B cell (primary cell): ENCODE data around the gene NVL. TPM values are rescaled to one million over a fixed set of nuclear protein-coding genes. Genes with fewer than 3 reads are reported as not detected.

Experiments
- ATAC-seq: fragments of 200-7000 bp; cut with Tn5 transposase; one replicate; pipeline ENCODE4 v1.10.0; 2021; ENCODE audit warnings: low read depth, mild to moderate bottlenecking, moderate number of reproducible peaks, moderate library complexity
- CTCF ChIA-PET: fragments of 350-600 bp; sonication (Branson Sonifier 250); formaldehyde crosslinking; loops from one replicate; lab custom pipeline; 2021; ENCODE audit warnings: antibody characterized with exemption, inconsistent platforms; lab: Charles Lee
- POLR2A ChIA-PET: fragments of 350-600 bp; sonication (Branson Sonifier 250); formaldehyde crosslinking; loops from one replicate; lab custom pipeline; 2021; ENCODE audit warnings: antibody characterized with exemption; lab: Charles Lee
- DNase-seq: peaks from one replicate; pipeline ENCODE4 v3.0.0; 2013
- H2AFZ ChIP-seq: 2 replicates; pipeline ENCODE4 v1.6.1; 2012; ENCODE audit warnings: mild to moderate bottlenecking, low read depth, low read length; ENCODE audit not compliant: insufficient read depth, poor library complexity, severe bottlenecking
- H3K27ac ChIP-seq, 2 donors: 1 replicate in 1 of 2; 2 replicates in 1 of 2; pipeline ENCODE4 v1.5.1; 2012 to 2013; ENCODE audit warnings: low read length in 2 of 2, mild to moderate bottlenecking in 2 of 2, moderate library complexity in 1 of 2
- H3K27me3 ChIP-seq, 4 experiments: fragments of 200-600 bp in 1 of 4; sonication (generic) in 1 of 4; replicated peaks in 1 of 4; 1 replicate in 2 of 4; 2 replicates in 2 of 4; pipeline versions ENCODE4 v1.6.1 to v1.7.0; 2013 to 2016; ENCODE audit warnings: low read length in 3 of 4, mild to moderate bottlenecking in 2 of 4, mixed read lengths in 1 of 4, moderate library complexity in 1 of 4; ENCODE audit not compliant: insufficient read depth in 4 of 4, control insufficient read depth in 3 of 4; ENCODE audit errors: control extremely low read depth in 1 of 4
- H3K36me3 ChIP-seq, 2 experiments: replicated peaks in 1 of 2; 1 replicate in 1 of 2; 2 replicates in 1 of 2; pipeline versions ENCODE4 v1.6.1 to v1.7.1; 2013; ENCODE audit warnings: low read length in 1 of 2; ENCODE audit not compliant: insufficient read depth in 2 of 2, control insufficient read depth in 1 of 2; ENCODE audit errors: control extremely low read depth in 1 of 2, extremely low read depth in 1 of 2
- H3K4me1 ChIP-seq, 2 donors: fragments of 200-600 bp in 1 of 2; sonication (generic) in 1 of 2; 1 replicate in 1 of 2; 2 replicates in 1 of 2; pipeline versions ENCODE4 v1.5.1 to v1.6.1; 2013 to 2017; ENCODE audit warnings: low read length in 2 of 2; ENCODE audit not compliant: control insufficient read depth in 2 of 2, insufficient read depth in 2 of 2
- H3K4me2 ChIP-seq: replicated peaks from 2 replicates; pipeline ENCODE3; 2012; ENCODE audit warnings: mild to moderate bottlenecking, low read depth, low read length; ENCODE audit not compliant: poor library complexity, severe bottlenecking
- H3K4me3 ChIP-seq, 5 experiments: fragments of 200-600 bp in 1 of 5; sonication (generic) in 1 of 5; 1 replicate in 3 of 5; 2 replicates in 2 of 5; pipeline versions ENCODE4 v1.5.1 to v1.7.0; 2011 to 2016; ENCODE audit warnings: low read length in 4 of 5, mild to moderate bottlenecking in 4 of 5, low read depth in 2 of 5, control low read depth in 1 of 5, moderate library complexity in 1 of 5; ENCODE audit not compliant: insufficient read depth in 1 of 5; ENCODE audit errors: control extremely low read depth in 1 of 5, extremely low read depth in 1 of 5
- H3K79me2 ChIP-seq: fragments of 200-600 bp; sonication (generic); one replicate; pipeline ENCODE4 v1.6.0; 2016; ENCODE audit warnings: low read length; ENCODE audit not compliant: control insufficient read depth, insufficient read depth
- H3K9ac ChIP-seq: fragments of 200-600 bp; sonication (generic); 2 replicates; pipeline ENCODE4 v1.6.1; 2017; ENCODE audit warnings: mild to moderate bottlenecking, low read length, moderate library complexity
- H3K9me3 ChIP-seq, 3 donors: one replicate each; pipeline versions ENCODE4 v1.6.1 to v1.7.1; 2013; ENCODE audit warnings: low read length in 2 of 3; ENCODE audit not compliant: control insufficient read depth in 2 of 3, insufficient read depth in 1 of 3; ENCODE audit errors: control extremely low read depth in 1 of 3
- H4K20me1 ChIP-seq: 2 replicates; pipeline ENCODE4 v1.6.0; 2012; ENCODE audit warnings: mild to moderate bottlenecking, low read length; ENCODE audit not compliant: insufficient read depth, control insufficient read depth, poor library complexity, severe bottlenecking
- H3K27ac Mint-ChIP-seq: one replicate; pipeline ENCODE4 v1.8.0; 2021; ENCODE audit warnings: mixed read lengths
- H3K27me3 Mint-ChIP-seq: one replicate; pipeline ENCODE4 v1.8.0; 2021; ENCODE audit warnings: mixed read lengths
- H3K4me1 Mint-ChIP-seq: one replicate; pipeline ENCODE4 v1.8.0; 2021; ENCODE audit warnings: mixed read lengths
- H3K4me3 Mint-ChIP-seq: one replicate; pipeline ENCODE4 v1.8.0; 2021; ENCODE audit warnings: mixed read lengths
- H3K9me3 Mint-ChIP-seq: one replicate; pipeline ENCODE4 v1.8.0; 2022; ENCODE audit warnings: mixed read lengths; ENCODE audit not compliant: insufficient read depth
- EZH2 ChIP-seq: IDR thresholded peaks from 2 replicates; pipeline ENCODE4 v1.6.1; 2012; ENCODE audit warnings: borderline replicate concordance, low read depth, mild to moderate bottlenecking, moderate library complexity, low read length; ENCODE audit not compliant: insufficient read depth, poor library complexity, severe bottlenecking
- WGBS: methylation state at CpG from one replicate; pipeline ENCODE4 v1.1.5; 2013; ENCODE audit warnings: missing lambda C conversion rate; ENCODE audit not compliant: insufficient coverage; 5-methylcytosine and 5-hydroxymethylcytosine counted together
- intact Hi-C: fragments of 100-400 bp; cut with micrococcal nuclease; formaldehyde crosslinking; loops from one replicate; pipeline ENCODE4 v1.10.0; 2022
- polyA plus RNA-seq: library from polyadenylated mRNA; depleted of rRNA; stranded (reverse); fragments of >200 nt; gene quantifications from 2 replicates; pipeline ENCODE4 v1.2.3, GENCODE V29; 2012
- total RNA-seq, 2 donors: library from RNA; stranded (reverse); fragments of 120-200 nt in 1 of 2; gene quantifications; 1 replicate in 1 of 2; 2 replicates in 1 of 2; pipeline versions ENCODE4 v1.2.3 to v1.2.4, GENCODE V29; 2013 to 2022
- TF ChIP-seq, protein P1 (sequence below): fragments of 200-600 bp; IDR thresholded peaks from one replicate; pipeline ENCODE4 v1.8.0; 2022; ENCODE audit warnings: antibody characterized with exemption, mild to moderate bottlenecking

Gene NVL
- total and polyA plus RNA-seq, 2 donors (not counting 1 experiment from before 2014, with no cell fraction given), result 28.1 to 45.5 TPM

DNA sequence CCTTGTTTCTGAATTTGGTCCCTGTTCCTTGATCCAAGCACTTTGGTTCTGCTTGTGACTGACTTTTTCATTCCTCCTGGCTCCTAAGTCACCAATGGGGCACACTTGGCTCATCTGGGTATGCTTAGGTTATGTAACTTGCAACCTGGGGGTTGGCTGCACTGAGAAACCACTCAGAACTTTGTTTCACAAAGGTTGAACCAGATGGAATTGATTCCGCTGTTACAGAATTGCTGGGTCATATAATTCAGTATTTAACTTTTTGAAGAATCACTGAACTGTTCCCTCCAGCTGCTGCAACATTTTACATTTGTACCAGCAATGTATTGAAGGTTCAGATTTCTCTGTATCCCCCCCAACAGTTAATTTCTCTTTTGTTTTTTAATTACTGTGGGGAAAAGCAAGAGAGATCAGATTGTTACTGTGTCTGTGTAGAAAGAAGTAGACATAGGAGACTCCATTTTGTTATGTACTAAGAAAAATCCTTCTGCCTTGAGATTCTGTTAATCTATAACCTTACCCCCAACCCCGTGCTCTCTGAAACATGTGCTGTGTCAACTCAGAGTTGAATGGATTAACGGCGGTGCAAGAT lies 9.6 kb upstream of the NVL start:
- H3K4me2 ChIP-seq, result no peak overlapping the region
- no peaks in the 10 kb centered on the region for H4K20me1 ChIP-seq
- H3K4me1 ChIP-seq, result peaks cover 4 to 7% of the 10 kb centered on the region in 2 donors
- H3K27me3 ChIP-seq, result peaks cover 0 to 12% (median 7%) of the 10 kb centered on the region in 4 experiments
- intact Hi-C loops, result loop anchor here (10.0 kb wide), 2 partner anchors 95 to 495 kb away; partner anchors contain the start of gene TP53BP2
- ChIA-PET CTCF (interaction anchor here (1.2 kb wide), 1 partner anchor 223 kb away, joined by 7 read pairs; no protein-coding TSS in a partner anchor), POLR2A (no interaction called here)
- H3K27ac ChIP-seq, result no peak overlapping the region
- H3K36me3 ChIP-seq, result no peaks in the 10 kb centered on the region
- Mint-ChIP-seq H3K27ac (no peak overlapping the region), H3K9me3 (no peaks in the 10 kb centered on the region), H3K27me3 (peaks cover 15% of the 10 kb centered on the region), H3K4me1 (peaks cover 5% of the 10 kb centered on the region), H3K4me3 (no peak overlapping the region)
- no peak overlapping the region for H3K4me3 ChIP-seq
- H2AFZ ChIP-seq, result no peak overlapping the region
- no peaks in the 10 kb centered on the region for H3K79me2 ChIP-seq
- no peak for ATAC-seq
- no peak overlapping the region for H3K9ac ChIP-seq
- TF ChIP-seq, protein P1, sequence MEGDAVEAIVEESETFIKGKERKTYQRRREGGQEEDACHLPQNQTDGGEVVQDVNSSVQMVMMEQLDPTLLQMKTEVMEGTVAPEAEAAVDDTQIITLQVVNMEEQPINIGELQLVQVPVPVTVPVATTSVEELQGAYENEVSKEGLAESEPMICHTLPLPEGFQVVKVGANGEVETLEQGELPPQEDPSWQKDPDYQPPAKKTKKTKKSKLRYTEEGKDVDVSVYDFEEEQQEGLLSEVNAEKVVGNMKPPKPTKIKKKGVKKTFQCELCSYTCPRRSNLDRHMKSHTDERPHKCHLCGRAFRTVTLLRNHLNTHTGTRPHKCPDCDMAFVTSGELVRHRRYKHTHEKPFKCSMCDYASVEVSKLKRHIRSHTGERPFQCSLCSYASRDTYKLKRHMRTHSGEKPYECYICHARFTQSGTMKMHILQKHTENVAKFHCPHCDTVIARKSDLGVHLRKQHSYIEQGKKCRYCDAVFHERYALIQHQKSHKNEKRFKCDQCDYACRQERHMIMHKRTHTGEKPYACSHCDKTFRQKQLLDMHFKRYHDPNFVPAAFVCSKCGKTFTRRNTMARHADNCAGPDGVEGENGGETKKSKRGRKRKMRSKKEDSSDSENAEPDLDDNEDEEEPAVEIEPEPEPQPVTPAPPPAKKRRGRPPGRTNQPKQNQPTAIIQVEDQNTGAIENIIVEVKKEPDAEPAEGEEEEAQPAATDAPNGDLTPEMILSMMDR, result no peak
- no peak for TF ChIP-seq EZH2
- DNase-seq, result no peak
- no CpG with 5 or more reads among the region's 4 CpGs for WGBS
- H3K9me3 ChIP-seq, result peaks cover 3 to 21% (median 19%) of the 10 kb centered on the region in 3 donors

DNA sequence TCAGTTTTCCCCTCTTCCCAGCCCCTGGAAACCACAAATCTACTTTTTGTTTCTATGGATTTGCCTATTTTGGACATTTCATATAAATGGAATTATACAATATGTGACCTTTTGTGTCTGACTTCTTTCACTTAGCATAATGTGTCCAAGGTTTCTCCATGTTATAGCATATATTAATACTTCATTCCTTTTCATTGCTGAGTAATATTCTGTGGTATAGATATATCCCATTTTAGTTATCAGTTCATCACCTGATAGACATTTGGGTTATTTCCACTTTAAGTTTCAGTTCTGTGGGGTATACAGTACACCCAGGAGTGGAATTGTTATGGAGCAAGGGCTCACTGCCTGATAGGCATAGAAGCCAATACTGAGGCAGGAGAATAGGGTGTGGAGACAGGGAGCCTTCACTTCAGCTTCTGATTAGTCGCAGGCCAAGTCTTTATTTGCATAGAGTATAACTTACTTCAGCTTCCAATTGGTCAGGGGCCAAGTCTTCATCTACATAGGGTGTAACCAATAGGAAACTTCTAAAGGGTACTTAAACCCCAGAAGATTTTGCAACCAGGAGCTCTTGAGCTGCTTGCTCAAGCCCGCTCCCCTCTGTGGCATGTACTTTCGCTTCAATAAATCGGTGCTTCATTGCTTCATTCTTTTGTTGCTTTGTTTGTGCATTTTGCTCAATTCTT lies 8.3 kb upstream of the NVL start:
- intact Hi-C loops, result loop anchor here (10.0 kb wide), 2 partner anchors 93 to 493 kb away; partner anchors contain the start of gene TP53BP2
- H3K27me3 ChIP-seq, result peaks cover 0 to 12% (median 4%) of the 10 kb centered on the region in 4 experiments
- H2AFZ ChIP-seq, result no peak overlapping the region
- ATAC-seq, result no peak
- H3K4me2 ChIP-seq, result no peak overlapping the region
- Mint-ChIP-seq H3K27ac (no peak overlapping the region), H3K9me3 (no peaks in the 10 kb centered on the region), H3K27me3 (peaks cover 15% of the 10 kb centered on the region), H3K4me1 (peaks cover 14% of the 10 kb centered on the region), H3K4me3 (no peak overlapping the region)
- POLR2A ChIA-PET, result no interaction called here
- TF ChIP-seq, protein P1, result no peak
- TF ChIP-seq EZH2, result no peak
- H3K4me1 ChIP-seq, result peaks cover 4 to 11% of the 10 kb centered on the region in 2 donors
- H3K79me2 ChIP-seq, result no peaks in the 10 kb centered on the region
- no peak overlapping the region for H3K27ac ChIP-seq
- H3K36me3 ChIP-seq, result no peaks in the 10 kb centered on the region
- H3K9me3 ChIP-seq, result peaks cover 2 to 9% (median 7%) of the 10 kb centered on the region in 3 donors
- H3K4me3 ChIP-seq, result no peak overlapping the region
- 84% methylated on average over 3 of the region's 4 CpGs for WGBS
- no peaks in the 10 kb centered on the region for H4K20me1 ChIP-seq
- H3K9ac ChIP-seq, result no peak overlapping the region
- DNase-seq, result no peak
- CTCF ChIA-PET, result interaction anchor here (1.2 kb wide), 1 partner anchor 222 kb away, joined by 7 read pairs; no protein-coding TSS in a partner anchor
